ENCODE measurements around the gene FANK1. TPM values are rescaled to one million over a fixed set of nuclear protein-coding genes. Genes with fewer than 3 reads are reported as not detected.

The FANK1 gene
- total and polyA plus RNA-seq, 2 experiments from 2014 or later, result 2.9 to 6.0 TPM

DNA sequence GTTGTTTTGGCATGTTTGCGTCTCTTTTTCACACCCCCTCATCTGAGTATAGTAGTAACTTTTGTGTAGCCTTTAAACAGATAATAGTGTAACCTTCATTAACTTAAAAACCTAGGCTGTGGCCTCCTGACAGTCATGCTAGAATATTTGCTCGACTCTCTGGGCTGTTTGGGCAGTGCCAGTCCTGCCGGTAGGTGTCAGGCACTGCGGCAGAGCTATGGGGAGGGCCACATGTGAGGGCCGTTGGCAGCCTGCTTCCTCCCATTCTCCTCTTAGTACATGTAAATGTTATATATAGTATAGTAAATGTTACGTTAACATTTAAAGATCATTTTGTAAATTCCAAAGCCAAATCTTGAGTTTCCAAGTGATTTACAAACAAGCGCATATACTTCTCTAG lies 46.9 kb upstream of the FANK1 start:
- no peak for TF ChIP-seq EZH2 (IDR thresholded peaks at IDR 0.05; ENCODE audit: borderline replicate concordance)
- TF ChIP-seq, protein P1, sequence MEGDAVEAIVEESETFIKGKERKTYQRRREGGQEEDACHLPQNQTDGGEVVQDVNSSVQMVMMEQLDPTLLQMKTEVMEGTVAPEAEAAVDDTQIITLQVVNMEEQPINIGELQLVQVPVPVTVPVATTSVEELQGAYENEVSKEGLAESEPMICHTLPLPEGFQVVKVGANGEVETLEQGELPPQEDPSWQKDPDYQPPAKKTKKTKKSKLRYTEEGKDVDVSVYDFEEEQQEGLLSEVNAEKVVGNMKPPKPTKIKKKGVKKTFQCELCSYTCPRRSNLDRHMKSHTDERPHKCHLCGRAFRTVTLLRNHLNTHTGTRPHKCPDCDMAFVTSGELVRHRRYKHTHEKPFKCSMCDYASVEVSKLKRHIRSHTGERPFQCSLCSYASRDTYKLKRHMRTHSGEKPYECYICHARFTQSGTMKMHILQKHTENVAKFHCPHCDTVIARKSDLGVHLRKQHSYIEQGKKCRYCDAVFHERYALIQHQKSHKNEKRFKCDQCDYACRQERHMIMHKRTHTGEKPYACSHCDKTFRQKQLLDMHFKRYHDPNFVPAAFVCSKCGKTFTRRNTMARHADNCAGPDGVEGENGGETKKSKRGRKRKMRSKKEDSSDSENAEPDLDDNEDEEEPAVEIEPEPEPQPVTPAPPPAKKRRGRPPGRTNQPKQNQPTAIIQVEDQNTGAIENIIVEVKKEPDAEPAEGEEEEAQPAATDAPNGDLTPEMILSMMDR (IDR thresholded peaks at IDR 0.05; ENCODE audit: poor library complexity), result no peak
- no peak for TF ChIP-seq EZH2phosphoT487 (IDR thresholded peaks at IDR 0.05; ENCODE audit: low read depth, severe bottlenecking, unreplicated experiment)
- Histone ChIP-seq H3K79me2 (no peaks in the 10 kb centered on the region), H3K9me2 (replicated peaks; ENCODE audit: insufficient read depth) (no peaks in the 10 kb centered on the region), H4K20me1 (ENCODE audit: insufficient read depth, poor library complexity, severe bottlenecking) (no peaks in the 10 kb centered on the region), H3K36me3 (replicated peaks; ENCODE audit: insufficient read depth, low read depth) (no peaks in the 10 kb centered on the region), H3K9me3 (ENCODE audit: low read depth) (no peaks in the 10 kb centered on the region), H3K4me1 (ENCODE audit: insufficient read depth) (no peaks in the 10 kb centered on the region), H3K4me3 (no peak overlapping the region), H3K27ac (no peak overlapping the region), H3K4me2 (no peak overlapping the region), H3K27me3 (no peaks in the 10 kb centered on the region), H2AFZ (no peak overlapping the region)
- DNase-seq (ENCODE audit: low spot score), result no peak
- 94% methylated on average over 7 of the region's 7 CpGs for WGBS (ENCODE audit: low lambda C conversion rate, missing lambda C conversion rate)

DNA sequence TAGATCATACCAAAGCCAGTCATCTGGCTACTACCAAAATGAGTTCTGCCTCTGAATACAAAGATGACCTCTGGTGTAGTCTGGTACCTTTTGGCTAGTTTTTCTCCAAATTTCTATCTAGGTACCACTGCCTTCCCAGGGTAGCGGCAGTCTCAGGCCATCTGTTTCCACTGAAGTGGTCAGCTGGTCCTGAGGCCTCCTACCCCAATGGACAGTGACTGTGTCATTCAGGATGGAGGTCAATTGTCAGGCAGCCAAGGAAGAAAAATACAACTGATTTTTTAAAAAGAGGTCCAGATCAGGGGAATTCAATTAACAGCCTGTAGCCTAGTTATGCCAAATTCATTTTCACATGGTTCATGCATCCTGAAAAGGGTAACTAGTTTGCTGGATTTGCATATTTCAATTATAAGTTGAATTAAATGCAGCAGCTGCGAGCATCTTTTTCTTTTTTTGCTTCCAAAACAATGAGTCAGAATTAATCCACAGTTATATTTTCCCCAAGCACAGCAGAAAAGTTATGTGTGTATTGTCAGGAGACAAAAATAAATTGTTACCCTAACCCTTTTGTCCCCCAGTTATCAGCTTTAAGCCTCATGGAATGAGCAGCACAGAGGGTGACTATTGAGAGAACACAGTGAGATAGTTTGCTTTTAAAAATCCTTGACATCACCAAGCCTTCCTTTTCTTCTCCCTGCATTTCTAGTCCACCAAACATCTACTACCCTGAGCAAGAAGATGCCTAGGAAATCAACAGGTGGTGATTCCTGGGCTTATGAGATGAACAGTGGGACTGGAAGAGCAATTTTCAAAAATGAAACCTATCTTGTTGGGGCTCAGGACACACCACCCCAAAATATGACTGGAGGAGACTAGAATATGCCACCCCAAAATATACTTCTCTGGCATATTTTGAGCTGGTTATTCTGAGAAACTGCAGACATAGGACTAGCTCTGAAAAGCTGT lies 45.3 kb upstream of the FANK1 start:
- Histone ChIP-seq H3K79me2 (no peaks in the 10 kb centered on the region), H3K27ac (no peak overlapping the region), H3K27me3 (no peaks in the 10 kb centered on the region), H3K4me2 (no peak overlapping the region), H3K9me2 (replicated peaks; ENCODE audit: insufficient read depth) (no peaks in the 10 kb centered on the region), H3K4me3 (no peak overlapping the region), H4K20me1 (ENCODE audit: insufficient read depth, poor library complexity, severe bottlenecking) (no peaks in the 10 kb centered on the region), H2AFZ (no peak overlapping the region), H3K4me1 (ENCODE audit: insufficient read depth) (no peaks in the 10 kb centered on the region), H3K36me3 (replicated peaks; ENCODE audit: insufficient read depth, low read depth) (no peaks in the 10 kb centered on the region), H3K9me3 (ENCODE audit: low read depth) (no peaks in the 10 kb centered on the region)
- no peak for DNase-seq (ENCODE audit: low spot score)
- TF ChIP-seq EZH2phosphoT487 (IDR thresholded peaks at IDR 0.05; ENCODE audit: low read depth, severe bottlenecking, unreplicated experiment) (no peak), EZH2 (IDR thresholded peaks at IDR 0.05; ENCODE audit: borderline replicate concordance) (no peak)
- TF ChIP-seq, protein P1 (IDR thresholded peaks at IDR 0.05; ENCODE audit: poor library complexity), result no peak
- WGBS (ENCODE audit: low lambda C conversion rate, missing lambda C conversion rate), result 96% methylated on average over 2 of the region's 2 CpGs

DNA sequence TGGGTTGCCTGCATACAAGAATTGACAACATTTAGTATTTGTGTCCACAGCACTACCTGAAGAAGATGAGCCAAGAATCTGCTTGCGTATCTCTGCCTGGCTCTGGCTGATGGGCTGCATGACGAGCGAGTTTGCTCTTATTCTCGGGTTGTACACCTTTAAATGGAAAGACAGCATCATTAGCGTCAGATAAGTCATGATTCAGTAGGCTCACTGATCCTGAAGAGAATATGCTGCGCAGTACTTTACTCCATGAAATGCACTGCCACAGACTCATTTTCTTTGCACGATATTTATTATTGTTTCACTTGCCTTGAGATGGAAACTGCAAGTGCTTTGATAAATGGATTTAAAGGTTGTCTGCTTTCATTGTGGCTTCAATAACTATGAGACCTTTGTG lies 43.9 kb upstream of the FANK1 start:
- H3K4me1 ChIP-seq (ENCODE audit: insufficient read depth), result no peaks in the 10 kb centered on the region
- DNase-seq (ENCODE audit: low spot score), result no peak
- no peak overlapping the region for H3K27ac ChIP-seq
- no peaks in the 10 kb centered on the region for H3K9me3 ChIP-seq (ENCODE audit: low read depth)
- H3K4me2 ChIP-seq, result no peak overlapping the region
- 96% methylated on average over 7 of the region's 7 CpGs for WGBS (ENCODE audit: low lambda C conversion rate, missing lambda C conversion rate)
- no peak overlapping the region for H3K4me3 ChIP-seq
- no peaks in the 10 kb centered on the region for H3K27me3 ChIP-seq
- no peaks in the 10 kb centered on the region for H4K20me1 ChIP-seq (ENCODE audit: insufficient read depth, poor library complexity, severe bottlenecking)
- no peaks in the 10 kb centered on the region for H3K79me2 ChIP-seq
- H3K9me2 ChIP-seq (replicated peaks; ENCODE audit: insufficient read depth), result no peaks in the 10 kb centered on the region
- no peak overlapping the region for H2AFZ ChIP-seq
- TF ChIP-seq EZH2phosphoT487 (IDR thresholded peaks at IDR 0.05; ENCODE audit: low read depth, severe bottlenecking, unreplicated experiment) (no peak), EZH2 (IDR thresholded peaks at IDR 0.05; ENCODE audit: borderline replicate concordance) (no peak)
- TF ChIP-seq, protein P1 (IDR thresholded peaks at IDR 0.05; ENCODE audit: poor library complexity), result no peak
- H3K36me3 ChIP-seq (replicated peaks; ENCODE audit: insufficient read depth, low read depth), result no peaks in the 10 kb centered on the region
